Measurements from ENCODE around the gene HLF. TPM values are rescaled to one million over a fixed set of nuclear protein-coding genes. Genes with fewer than 3 reads are reported as not detected.

HLF gene
- total RNA-seq, 1 donor from 2014 or later, result 0.51 TPM

- Mint-ChIP-seq H3K36me3 (ENCODE audit: unreplicated experiment) (no peaks in the 10 kb centered on the region), H3K4me3 (ENCODE audit: unreplicated experiment) (no peak overlapping the region), H3K4me1 (ENCODE audit: unreplicated experiment) (no peaks in the 10 kb centered on the region), H3K9me3 (ENCODE audit: unreplicated experiment) (peaks cover 3% of the 10 kb centered on the region), H3K27ac (ENCODE audit: unreplicated experiment) (no peak overlapping the region), H3K27me3 (ENCODE audit: unreplicated experiment) (peaks cover 26% of the 10 kb centered on the region)
- TF ChIP-seq, protein P1, sequence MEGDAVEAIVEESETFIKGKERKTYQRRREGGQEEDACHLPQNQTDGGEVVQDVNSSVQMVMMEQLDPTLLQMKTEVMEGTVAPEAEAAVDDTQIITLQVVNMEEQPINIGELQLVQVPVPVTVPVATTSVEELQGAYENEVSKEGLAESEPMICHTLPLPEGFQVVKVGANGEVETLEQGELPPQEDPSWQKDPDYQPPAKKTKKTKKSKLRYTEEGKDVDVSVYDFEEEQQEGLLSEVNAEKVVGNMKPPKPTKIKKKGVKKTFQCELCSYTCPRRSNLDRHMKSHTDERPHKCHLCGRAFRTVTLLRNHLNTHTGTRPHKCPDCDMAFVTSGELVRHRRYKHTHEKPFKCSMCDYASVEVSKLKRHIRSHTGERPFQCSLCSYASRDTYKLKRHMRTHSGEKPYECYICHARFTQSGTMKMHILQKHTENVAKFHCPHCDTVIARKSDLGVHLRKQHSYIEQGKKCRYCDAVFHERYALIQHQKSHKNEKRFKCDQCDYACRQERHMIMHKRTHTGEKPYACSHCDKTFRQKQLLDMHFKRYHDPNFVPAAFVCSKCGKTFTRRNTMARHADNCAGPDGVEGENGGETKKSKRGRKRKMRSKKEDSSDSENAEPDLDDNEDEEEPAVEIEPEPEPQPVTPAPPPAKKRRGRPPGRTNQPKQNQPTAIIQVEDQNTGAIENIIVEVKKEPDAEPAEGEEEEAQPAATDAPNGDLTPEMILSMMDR (IDR thresholded peaks at IDR 0.05), result no peak
- no peak for DNase-seq (ENCODE audit: extremely low spot score, unreplicated experiment)
Observed at GRCh38 chr17:55346658-55347057, 81.9 kb downstream of the HLF start.

- peak; percentile 11 for DNase-seq (ENCODE audit: extremely low spot score, unreplicated experiment)
- TF ChIP-seq, protein P1 (IDR thresholded peaks at IDR 0.05), result no peak
- H3K4me1 Mint-ChIP-seq (ENCODE audit: unreplicated experiment), result no peaks in the 10 kb centered on the region
- no peaks in the 10 kb centered on the region for H3K36me3 Mint-ChIP-seq (ENCODE audit: unreplicated experiment)
- H3K27me3 Mint-ChIP-seq (ENCODE audit: unreplicated experiment), result peaks cover 28% of the 10 kb centered on the region
- no peak overlapping the region for H3K4me3 Mint-ChIP-seq (ENCODE audit: unreplicated experiment)
- peaks cover 3% of the 10 kb centered on the region for H3K9me3 Mint-ChIP-seq (ENCODE audit: unreplicated experiment)
- no peak overlapping the region for H3K27ac Mint-ChIP-seq (ENCODE audit: unreplicated experiment)
Observed at GRCh38 chr17:55347341-55347740, 82.6 kb downstream of the HLF start.

DNA sequence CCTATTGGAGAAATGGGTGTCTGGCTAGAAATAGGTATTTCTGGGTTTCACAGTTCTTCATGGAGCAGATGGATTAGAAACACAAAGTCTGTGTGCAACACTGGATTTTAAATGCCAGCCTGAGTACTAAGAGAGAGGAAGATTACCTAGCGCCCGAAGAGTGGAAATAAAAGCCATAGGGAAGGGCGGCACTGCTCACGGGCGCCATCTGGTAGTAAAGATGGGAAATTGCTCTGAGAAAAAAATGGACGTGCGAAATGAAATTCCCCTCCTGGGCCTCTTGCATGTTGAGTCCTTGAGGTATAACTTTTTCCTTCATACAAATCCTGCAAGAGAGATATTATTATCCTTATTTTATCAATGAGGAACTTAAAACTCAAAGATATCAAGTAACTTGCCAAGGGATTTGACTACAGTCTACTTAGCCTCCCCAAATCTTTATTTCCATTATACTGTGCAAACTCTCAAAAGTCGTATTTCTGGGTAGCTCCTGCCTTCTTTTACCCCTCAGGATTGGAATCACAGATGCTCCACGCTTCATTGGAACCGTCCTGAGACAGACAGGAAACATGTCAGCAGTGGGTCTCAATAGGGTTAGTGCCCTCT is 84.1 kb downstream of the HLF start:
- TF ChIP-seq, protein P1 (IDR thresholded peaks at IDR 0.05), result peak; percentile 83
- Mint-ChIP-seq H3K4me1 (ENCODE audit: unreplicated experiment) (no peaks in the 10 kb centered on the region), H3K36me3 (ENCODE audit: unreplicated experiment) (no peaks in the 10 kb centered on the region), H3K4me3 (ENCODE audit: unreplicated experiment) (no peak overlapping the region), H3K27ac (ENCODE audit: unreplicated experiment) (no peak overlapping the region), H3K27me3 (ENCODE audit: unreplicated experiment) (peaks cover 31% of the 10 kb centered on the region), H3K9me3 (ENCODE audit: unreplicated experiment) (peaks cover 3% of the 10 kb centered on the region)
- DNase-seq (ENCODE audit: extremely low spot score, unreplicated experiment), result peak; percentile 81

DNA sequence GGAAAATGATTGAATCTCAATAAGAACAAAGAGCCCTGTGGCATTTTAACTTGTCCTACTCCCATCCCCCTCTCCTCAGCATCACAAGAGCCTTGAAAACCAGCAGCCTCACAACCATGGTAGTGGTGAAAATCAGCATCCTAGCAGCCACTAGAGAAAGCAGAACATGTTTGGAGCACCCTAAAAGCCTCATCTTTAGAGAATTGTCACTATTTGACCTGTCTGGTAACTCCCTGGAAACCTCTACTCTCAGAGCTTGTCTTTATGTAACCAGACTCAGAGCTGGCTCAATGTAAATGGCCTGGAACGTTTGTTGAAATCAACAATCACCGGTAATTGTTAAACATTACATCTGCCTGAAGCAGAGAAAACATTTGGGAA is 86.1 kb downstream of the HLF start:
- no peak overlapping the region for H3K4me3 Mint-ChIP-seq (ENCODE audit: unreplicated experiment)
- DNase-seq (ENCODE audit: extremely low spot score, unreplicated experiment), result peak; percentile 7
- H3K27ac Mint-ChIP-seq (ENCODE audit: unreplicated experiment), result no peak overlapping the region
- peaks cover 40% of the 10 kb centered on the region for H3K27me3 Mint-ChIP-seq (ENCODE audit: unreplicated experiment)
- no peaks in the 10 kb centered on the region for H3K9me3 Mint-ChIP-seq (ENCODE audit: unreplicated experiment)
- TF ChIP-seq, protein P1 (IDR thresholded peaks at IDR 0.05), result no peak
- no peaks in the 10 kb centered on the region for H3K4me1 Mint-ChIP-seq (ENCODE audit: unreplicated experiment)
- no peaks in the 10 kb centered on the region for H3K36me3 Mint-ChIP-seq (ENCODE audit: unreplicated experiment)

DNA sequence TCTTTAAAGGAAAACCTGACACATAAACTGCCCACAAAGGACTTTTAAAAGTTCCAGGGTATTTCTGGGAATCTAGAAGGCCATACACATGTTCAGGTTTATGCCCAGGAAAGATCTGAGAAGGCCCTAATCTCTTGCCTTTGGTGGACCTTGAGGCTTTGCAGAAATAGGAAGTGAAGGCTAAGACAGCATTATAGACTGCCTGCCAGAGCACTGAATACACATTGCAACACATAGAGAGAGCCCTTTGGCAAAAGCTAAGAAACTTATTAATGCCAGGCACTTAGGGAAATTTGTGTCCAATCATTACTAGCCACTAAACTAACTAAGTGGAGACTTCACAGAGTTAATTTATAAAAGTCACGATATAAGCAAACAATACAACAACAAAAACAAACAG is 86.5 kb downstream of the HLF start:
- H3K4me1 Mint-ChIP-seq (ENCODE audit: unreplicated experiment), result no peaks in the 10 kb centered on the region
- TF ChIP-seq, protein P1 (IDR thresholded peaks at IDR 0.05), result no peak
- H3K27me3 Mint-ChIP-seq (ENCODE audit: unreplicated experiment), result peaks cover 42% of the 10 kb centered on the region
- H3K4me3 Mint-ChIP-seq (ENCODE audit: unreplicated experiment), result no peak overlapping the region
- no peak for DNase-seq (ENCODE audit: extremely low spot score, unreplicated experiment)
- no peaks in the 10 kb centered on the region for H3K36me3 Mint-ChIP-seq (ENCODE audit: unreplicated experiment)
- H3K27ac Mint-ChIP-seq (ENCODE audit: unreplicated experiment), result no peak overlapping the region
- H3K9me3 Mint-ChIP-seq (ENCODE audit: unreplicated experiment), result no peaks in the 10 kb centered on the region

Measured in osteocyte (in vitro differentiated cells).